Progenitor cell of endocrine pancreas (in vitro differentiated cells): ENCODE data around the gene TRIM75. TPM values are rescaled to one million over a fixed set of nuclear protein-coding genes. Genes with fewer than 3 reads are reported as not detected.
"Not testable (repeated sequence)": the region's sequence is repeated elsewhere in the genome, so short reads cannot be mapped to it uniquely, and the experiment has no call there.

Source experiments
- DNase-seq: peaks from one replicate; pipeline ENCODE4 v3.0.0; 2021; ENCODE audit warnings: low spot score; ENCODE audit not compliant: unreplicated experiment
- H3K27ac Mint-ChIP-seq: 2 replicates; pipeline ENCODE4 v1.8.0; 2021; ENCODE audit warnings: mild to moderate bottlenecking, moderate library complexity, mixed read lengths
- H3K27me3 Mint-ChIP-seq: 2 replicates; pipeline ENCODE4 v1.8.0; 2021; ENCODE audit warnings: mixed read lengths
- H3K36me3 Mint-ChIP-seq: 2 replicates; pipeline ENCODE4 v1.8.0; 2022; ENCODE audit warnings: mixed read lengths; ENCODE audit not compliant: insufficient read depth
- H3K4me1 Mint-ChIP-seq: 2 replicates; pipeline ENCODE4 v1.8.0; 2021; ENCODE audit warnings: low read depth, mixed read lengths
- H3K4me3 Mint-ChIP-seq: 2 replicates; pipeline ENCODE4 v1.8.0; 2021; ENCODE audit warnings: low read depth, mild to moderate bottlenecking, moderate library complexity, mixed read lengths
- H3K9me3 Mint-ChIP-seq: 2 replicates; pipeline ENCODE4 v1.8.0; 2021; ENCODE audit warnings: low read depth, mixed read lengths
- CTCF ChIP-seq: fragments of 200-600 bp; sonication (generic); IDR thresholded peaks from one replicate; pipeline ENCODE4 v1.5.0; 2021; ENCODE audit warnings: antibody characterized with exemption, mild to moderate bottlenecking; ENCODE audit not compliant: unreplicated experiment
- total RNA-seq: library from RNA; stranded (reverse); gene quantifications from 2 replicates; pipeline ENCODE4 v1.2.1, GENCODE V29; 2021

Gene TRIM75
- total RNA-seq, 1 donor from 2014 or later: not detected

- H3K4me1 Mint-ChIP-seq: no peaks in the 10 kb centered on the region
- peaks cover 13% of the 10 kb centered on the region for H3K36me3 Mint-ChIP-seq
- no peak overlapping the region for H3K4me3 Mint-ChIP-seq
- H3K27ac Mint-ChIP-seq: no peak overlapping the region
- no peak for DNase-seq
- H3K27me3 Mint-ChIP-seq: no peaks in the 10 kb centered on the region
- TF ChIP-seq CTCF: no peak
- no peaks in the 10 kb centered on the region for H3K9me3 Mint-ChIP-seq
These were observed 25.8 kb downstream of the TRIM75 start for GRCh38 chr4:165079476-165079875.

- not testable (repeated sequence) for H3K27me3 Mint-ChIP-seq
These were observed 31.1 kb downstream of the TRIM75 start for GRCh38 chr4:165084787-165085186.

GRCh38 chr4:165085946-165086345 is 32.3 kb downstream of the TRIM75 start:
- Mint-ChIP-seq H3K27ac (no peak overlapping the region), H3K4me1 (no peaks in the 10 kb centered on the region), H3K4me3 (no peak overlapping the region), H3K27me3 (no peaks in the 10 kb centered on the region), H3K36me3 (peaks cover 14% of the 10 kb centered on the region), H3K9me3 (no peaks in the 10 kb centered on the region)
- no peak for TF ChIP-seq CTCF
- DNase-seq: no peak

More at GRCh38 chr4:165084787-165085186, 31.1 kb downstream of the TRIM75 start:
- H3K4me3 Mint-ChIP-seq, DNase-seq, H3K9me3 Mint-ChIP-seq, H3K4me1 Mint-ChIP-seq, H3K27ac Mint-ChIP-seq: not testable (repeated sequence)
- H3K36me3 Mint-ChIP-seq: peaks cover 14% of the 10 kb centered on the region

- Mint-ChIP-seq H3K4me3 (no peak overlapping the region), H3K36me3 (peaks cover 14% of the 10 kb centered on the region), H3K27me3 (no peaks in the 10 kb centered on the region), H3K27ac (no peak overlapping the region), H3K4me1 (no peaks in the 10 kb centered on the region), H3K9me3 (no peaks in the 10 kb centered on the region)
- DNase-seq: no peak
- no peak for TF ChIP-seq CTCF
These were observed 34.7 kb downstream of the TRIM75 start for GRCh38 chr4:165088366-165088765.

GRCh38 chr4:165092187-165092586 is 38.5 kb downstream of the TRIM75 start:
- not testable (repeated sequence) for H3K36me3 Mint-ChIP-seq, H3K4me1 Mint-ChIP-seq, H3K27ac Mint-ChIP-seq, H3K27me3 Mint-ChIP-seq, DNase-seq, H3K4me3 Mint-ChIP-seq, H3K9me3 Mint-ChIP-seq

GRCh38 chr4:165094873-165095272 is 41.2 kb downstream of the TRIM75 start:
- Mint-ChIP-seq H3K4me3 (no peak overlapping the region), H3K9me3 (no peaks in the 10 kb centered on the region), H3K27me3 (no peaks in the 10 kb centered on the region), H3K4me1 (no peaks in the 10 kb centered on the region), H3K36me3 (peaks cover 1% of the 10 kb centered on the region), H3K27ac (no peak overlapping the region)
- TF ChIP-seq CTCF: no peak
- no peak for DNase-seq
